OCI-LY7 (cell line): ENCODE results near the gene VCP. TPM values are rescaled to one million over a fixed set of nuclear protein-coding genes. Genes with fewer than 3 reads are reported as not detected.
A peak's percentile ranks its signal among the peaks of the same experiment; 100 is the strongest.

Experiments used
- BruUV-seq: library from RNA; stranded (reverse); fragments of 400-500 nt; replicated peaks from 2 replicates; lab custom pipeline; 2021; lab: Mats Ljungman, UMichigan
- CTCF ChIA-PET: fragments of 300-600 bp; sonication (Branson Sonifier 250); formaldehyde crosslinking; loops from one replicate; lab custom pipeline; 2022; ENCODE audit warnings: antibody characterized with exemption; ENCODE audit not compliant: unreplicated experiment; lab: Charles Lee
- POLR2A ChIA-PET: fragments of 300-600 bp; sonication (Branson Sonifier 250); formaldehyde crosslinking; loops from one replicate; lab custom pipeline; 2022; ENCODE audit warnings: antibody characterized with exemption; lab: Charles Lee
- DNase-seq: peaks from one replicate; pipeline ENCODE4 v3.0.0-alpha.2; 2015; ENCODE audit warnings: low spot score
- H2AFZ ChIP-seq: fragments of 200-600 bp; sonication (generic), shearing (Covaris generic); 2 replicates; pipeline ENCODE4 v1.6.1; 2014; ENCODE audit warnings: mild to moderate bottlenecking, antibody characterized with exemption, low read length, moderate library complexity
- H3K27ac ChIP-seq: fragments of 200-600 bp; sonication (generic); 2 replicates; pipeline ENCODE4 v1.5.1; 2014; ENCODE audit warnings: mixed run types, low read depth, mild to moderate bottlenecking, moderate library complexity, low read length, inconsistent platforms; ENCODE audit not compliant: poor library complexity, severe bottlenecking
- H3K36me3 ChIP-seq: fragments of 200-600 bp; sonication (generic); 2 replicates; pipeline ENCODE4 v1.6.1; 2014; ENCODE audit warnings: mild to moderate bottlenecking, antibody characterized with exemption, low read length, moderate library complexity, mixed read lengths; ENCODE audit not compliant: insufficient read depth
- H3K4me1 ChIP-seq: fragments of 200-600 bp; sonication (generic); 2 replicates; pipeline ENCODE4 v1.5.1; 2014; ENCODE audit warnings: mild to moderate bottlenecking, low read length; ENCODE audit not compliant: insufficient read depth, poor library complexity, severe bottlenecking
- H3K4me2 ChIP-seq: fragments of 200-600 bp; sonication (generic); 2 replicates; pipeline ENCODE4 v1.6.1; 2014; ENCODE audit warnings: mild to moderate bottlenecking, low read length
- H3K4me3 ChIP-seq: fragments of 200-600 bp; sonication (generic); 2 replicates; pipeline ENCODE4 v1.5.1; 2014; ENCODE audit warnings: mild to moderate bottlenecking, low read depth, low read length; ENCODE audit not compliant: poor library complexity, severe bottlenecking
- H3K79me2 ChIP-seq: fragments of 200-600 bp; sonication (generic); 2 replicates; pipeline ENCODE4 v1.6.1; 2016; ENCODE audit warnings: low read depth, mild to moderate bottlenecking, low read length, moderate library complexity, mixed read lengths; ENCODE audit not compliant: insufficient read depth
- H3K9me2 ChIP-seq: fragments of 200-600 bp; sonication (generic); 2 replicates; pipeline ENCODE4 v1.6.1; 2016; ENCODE audit warnings: mild to moderate bottlenecking, low read length, mixed read lengths; ENCODE audit not compliant: insufficient read depth
- H3K9me3 ChIP-seq: fragments of 200-600 bp; sonication (generic); 2 replicates; pipeline ENCODE4 v1.6.1; 2014; ENCODE audit warnings: mild to moderate bottlenecking, mixed run types, low read length, mixed read lengths
- H4K20me1 ChIP-seq: fragments of 200-600 bp; sonication (generic); 2 replicates; pipeline ENCODE4 v1.6.1; 2014; ENCODE audit warnings: mild to moderate bottlenecking, antibody characterized with exemption, low read length, moderate library complexity, mixed read lengths; ENCODE audit not compliant: insufficient read depth
- CTCF ChIP-seq: fragments of 200-600 bp; sonication (generic); conservative IDR thresholded peaks from 2 replicates; pipeline ENCODE4 v1.5.1; 2014; ENCODE audit warnings: mild to moderate bottlenecking, antibody characterized with exemption, low read length, moderate library complexity, mixed read lengths
- EZH2phosphoT487 ChIP-seq: fragments of 200-600 bp; sonication (generic); IDR thresholded peaks from 2 replicates; pipeline ENCODE4 v1.6.1; 2018; ENCODE audit warnings: low read depth, borderline replicate concordance, mild to moderate bottlenecking, mixed run types, antibody characterized with exemption, low read length, moderate library complexity, mixed read lengths
- intact Hi-C: fragments of 100-400 bp; cut with micrococcal nuclease; formaldehyde crosslinking; loops from one replicate; pipeline ENCODE4 v1.10.0; 2022; ENCODE audit not compliant: unreplicated experiment
- total RNA-seq, 2 experiments: library from RNA; depleted of rRNA in 1 of 2; stranded (reverse); fragments of >200 nt in 1 of 2; shearing (Covaris generic) in 1 of 2; gene quantifications; 2 replicates each; pipeline ENCODE4 v1.2.3, GENCODE V29; 2014 to 2022

Gene VCP
- total RNA-seq, 2 experiments from 2014 or later: 187 to 200 TPM

GRCh38 chr9:35069020-35069419 lies 3.4 kb downstream of the VCP start:
- Histone ChIP-seq H2AFZ (no peak overlapping the region), H3K36me3 (peaks cover 87% of the 10 kb centered on the region), H3K79me2 (peaks cover 51% of the 10 kb centered on the region), H3K4me2 (0 out of 2 replicates have a peak overlapping the region, but pooled peaks have one; percentile 96), H3K4me1 (peaks cover 34% of the 10 kb centered on the region), H4K20me1 (peaks cover 26% of the 10 kb centered on the region), H3K4me3 (no peak overlapping the region), H3K27ac (no peak overlapping the region), H3K9me3 (no peaks in the 10 kb centered on the region), H3K9me2 (no peaks in the 10 kb centered on the region)
- ChIA-PET CTCF (no interaction called here), POLR2A (interaction anchor here (0.6 to 3.1 kb wide), 3 partner anchors 9 to 33 kb away, joined by 3 to 10 read pairs (median 3); partner anchors contain the start of gene FANCG)
- TF ChIP-seq CTCF (no peak), EZH2phosphoT487 (no peak)
- DNase-seq: no peak
- intact Hi-C loops: no loop called here
- no TSS peak for BruUV-seq

GRCh38 chr9:35067056-35067455 lies 5.4 kb downstream of the VCP start:
- Histone ChIP-seq H3K9me3 (no peaks in the 10 kb centered on the region), H3K9me2 (no peaks in the 10 kb centered on the region), H3K4me3 (no peak overlapping the region), H3K79me2 (peaks cover 51% of the 10 kb centered on the region), H3K4me1 (peaks cover 27% of the 10 kb centered on the region), H2AFZ (no peak overlapping the region), H3K4me2 (no peak overlapping the region), H4K20me1 (peaks cover 29% of the 10 kb centered on the region), H3K36me3 (peaks cover 94% of the 10 kb centered on the region), H3K27ac (no peak overlapping the region)
- POLR2A ChIA-PET: interaction anchor here (3.1 kb wide), 1 partner anchor 13 kb away, joined by 10 read pairs; the partner anchor contains the start of gene FANCG
- CTCF ChIA-PET: no interaction called here
- DNase-seq: no peak
- BruUV-seq: no TSS peak
- TF ChIP-seq CTCF: no peak
- no peak for TF ChIP-seq EZH2phosphoT487
- intact Hi-C loops: no loop called here

- H3K4me3 ChIP-seq: no peak overlapping the region
- H3K36me3 ChIP-seq: peaks cover 99% of the 10 kb centered on the region
- no peak overlapping the region for H3K27ac ChIP-seq
- H3K4me2 ChIP-seq: no peak overlapping the region
- TF ChIP-seq EZH2phosphoT487 (no peak), CTCF (no peak)
- intact Hi-C loops: no loop called here
- ChIA-PET POLR2A (no interaction called here), CTCF (no interaction called here)
- no TSS peak for BruUV-seq
- 0 out of 2 replicates have a peak, but pooled peaks cover 4% of the 10 kb centered on the region for H4K20me1 ChIP-seq
- H3K9me2 ChIP-seq: no peaks in the 10 kb centered on the region
- H3K79me2 ChIP-seq: no peaks in the 10 kb centered on the region
- H2AFZ ChIP-seq: no peak overlapping the region
- no peaks in the 10 kb centered on the region for H3K9me3 ChIP-seq
- DNase-seq: no peak
- H3K4me1 ChIP-seq: no peaks in the 10 kb centered on the region
These were observed 11.7 kb downstream of the VCP start for GRCh38 chr9:35060548-35061207.
